Non-pigmented ciliary epithelial cell (primary cell): ENCODE results near the gene PPP1R13B.
"Not testable (repeated sequence)": the region's sequence is repeated elsewhere in the genome, so short reads cannot be mapped to it uniquely, and the experiment has no call there.

Experiments used
- DNase-seq: peaks from one replicate; pipeline ENCODE4 v3.0.0-alpha.2; 2010; ENCODE audit warnings: low read depth

PPP1R13B gene

DNA sequence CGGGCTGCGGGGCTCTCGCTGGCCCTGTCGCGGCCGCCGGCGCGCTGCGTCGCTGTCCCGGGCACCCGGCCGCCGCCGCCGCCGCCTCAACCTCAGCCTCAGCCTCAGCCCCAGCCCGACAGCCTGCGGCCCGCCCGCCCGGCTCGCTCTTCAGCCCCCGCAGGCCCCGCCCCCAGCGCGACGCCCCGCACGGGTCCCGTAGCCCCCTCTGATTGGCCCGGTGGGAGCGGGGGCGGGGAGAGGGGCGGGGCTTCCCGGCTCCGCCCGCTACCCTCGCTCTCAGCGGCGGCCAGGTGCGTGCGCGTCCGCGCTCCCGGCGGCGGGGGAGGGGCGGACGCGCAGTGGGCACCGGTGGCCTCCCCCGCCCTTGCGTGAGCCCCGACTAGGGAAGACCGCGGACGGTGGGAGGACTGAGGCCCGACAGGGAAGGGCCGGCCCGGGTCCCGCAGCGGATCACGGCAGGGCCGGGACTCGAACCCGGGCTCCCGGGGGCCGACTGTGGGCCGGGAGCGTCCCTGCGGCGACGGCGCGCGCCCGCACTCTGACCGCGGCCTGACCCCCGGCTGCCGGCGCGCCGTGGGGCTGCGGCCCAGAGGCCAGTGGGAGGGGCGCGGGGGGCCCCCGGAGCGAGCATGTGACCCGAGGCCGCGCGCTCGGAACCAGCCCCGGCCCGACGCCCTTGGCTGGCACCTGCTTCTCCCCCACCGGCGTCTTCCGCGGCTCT lies at the start of gene PPP1R13B:
PPP1R13B (minus strand) TSS at position 125 of the 724 bp plus-strand sequence. CDS start 268 bp downstream, outside the sequence.
- DNase-seq, result peak; percentile 15

DNA sequence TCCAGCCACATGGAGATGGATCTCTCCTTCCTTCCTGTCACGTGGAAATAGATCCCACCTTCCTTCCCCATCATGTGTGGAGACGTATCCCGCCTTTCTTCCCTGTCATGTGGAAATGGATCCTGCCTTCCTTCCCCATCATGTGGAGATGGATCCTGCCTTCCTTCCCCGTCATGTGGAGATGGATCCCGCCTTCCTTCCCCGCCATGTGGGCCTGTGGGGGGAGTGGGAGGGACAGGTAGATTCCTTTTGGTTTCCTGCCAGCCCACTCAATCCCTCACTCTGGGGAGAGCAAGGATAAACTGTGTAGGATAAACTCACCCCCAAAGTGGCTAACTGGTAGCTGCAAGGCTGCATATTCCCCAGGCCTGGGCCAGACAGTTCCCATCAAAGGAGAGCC lies 49.2 kb upstream of the PPP1R13B start:
- DNase-seq, result no peak

DNA sequence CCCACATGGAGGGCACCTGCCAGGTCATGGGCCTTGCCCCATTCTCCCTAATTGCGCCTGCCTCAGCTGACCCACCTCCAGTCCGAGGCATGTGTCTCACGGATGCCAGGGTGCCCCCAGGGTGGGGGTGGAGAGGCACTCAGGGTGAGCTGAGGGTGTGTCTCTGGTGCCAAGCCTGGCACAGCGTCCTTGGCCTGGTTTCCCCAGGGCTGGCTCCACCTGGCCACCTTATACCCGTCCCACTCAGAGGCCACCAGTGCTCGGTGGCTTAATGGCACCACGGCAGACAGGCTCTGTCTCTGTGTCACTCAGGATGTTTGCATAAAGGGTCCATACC lies 47.3 kb upstream of the PPP1R13B start:
- no peak for DNase-seq

- no peak for DNase-seq
These were observed 46.8 kb upstream of the PPP1R13B start for GRCh38 chr14:103894034-103894722.

DNA sequence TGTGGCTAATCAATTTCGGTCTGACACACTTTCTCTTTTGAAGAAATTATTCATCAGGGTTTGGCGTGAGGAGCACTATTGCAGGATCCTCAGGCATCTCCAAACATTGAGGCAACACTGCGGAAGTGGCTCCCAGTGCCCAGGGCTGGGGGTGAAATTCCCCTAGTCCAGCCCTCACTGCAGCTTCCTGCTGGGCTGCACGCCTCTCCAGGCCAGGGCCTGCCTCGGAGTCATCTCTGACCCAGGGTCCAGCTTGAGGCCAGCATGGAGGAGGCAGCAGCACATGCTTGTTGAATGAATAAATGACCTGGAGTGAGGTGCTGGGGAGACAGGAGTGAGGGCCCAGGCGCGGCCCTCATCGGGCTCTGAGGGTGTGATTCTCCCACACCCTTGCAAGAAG lies 44.9 kb upstream of the PPP1R13B start:
- DNase-seq, result no peak

- no peak for DNase-seq
These were observed 44.4 kb upstream of the PPP1R13B start for GRCh38 chr14:103891667-103892215.

DNA sequence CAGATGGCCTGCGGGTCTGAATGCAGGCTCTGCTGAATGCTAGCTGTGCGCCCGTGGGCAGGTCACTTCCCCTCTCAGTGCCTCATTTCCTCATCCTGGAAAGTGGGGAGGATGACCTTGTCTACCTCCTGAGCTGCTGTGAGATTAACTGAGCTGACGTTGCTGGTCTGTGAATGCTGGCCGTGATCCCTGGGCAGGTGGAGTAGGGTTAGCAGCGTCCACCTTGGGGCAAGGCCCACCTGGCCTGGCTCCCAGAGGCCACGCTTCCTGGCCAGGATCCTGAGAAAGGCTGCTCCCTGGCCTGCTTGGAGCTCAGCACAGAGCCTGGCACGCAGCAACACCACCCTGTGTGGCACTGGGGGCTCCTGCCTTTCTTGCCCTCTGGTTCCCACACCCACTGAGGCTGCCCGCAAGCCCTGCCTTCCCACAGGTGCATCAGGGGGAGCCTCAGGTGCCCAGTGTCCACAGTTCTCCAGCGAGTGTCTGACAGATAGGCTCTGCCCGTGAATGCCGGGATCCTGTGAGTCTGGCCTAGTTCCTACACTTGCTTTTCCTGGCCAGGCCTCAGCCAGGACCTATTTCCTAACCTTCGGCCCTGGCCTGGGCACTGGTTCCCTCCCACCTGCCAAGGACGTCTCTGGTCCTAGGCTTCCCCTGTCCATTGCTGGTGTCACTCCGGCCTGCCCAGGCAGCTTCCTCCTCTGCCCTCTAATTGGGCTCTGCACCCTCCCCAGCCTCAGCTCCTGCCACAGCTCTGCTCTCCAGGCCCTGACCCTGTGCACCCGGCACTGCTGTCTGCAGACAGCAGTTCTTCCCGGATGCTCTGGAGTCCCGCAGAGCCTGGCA lies 43.7 kb upstream of the PPP1R13B start:
- DNase-seq, result no peak

DNA sequence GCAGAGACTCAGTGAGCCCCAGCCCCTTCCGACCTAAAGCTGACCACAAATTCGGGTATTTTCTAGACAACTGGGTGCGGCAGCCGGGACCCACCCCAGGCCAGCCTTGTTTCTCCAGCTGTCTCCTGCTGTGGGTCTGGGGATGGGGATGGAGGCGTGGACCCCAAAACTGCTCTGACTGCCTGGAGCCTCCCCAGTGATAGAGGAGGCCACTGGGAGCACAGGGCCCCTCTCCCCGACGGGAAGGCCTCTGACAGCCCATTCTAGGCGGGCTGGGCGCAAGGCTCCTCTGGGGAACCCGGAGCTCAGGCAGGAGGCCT lies 42.6 kb upstream of the PPP1R13B start:
- no peak for DNase-seq

GRCh38 chr14:103889313-103890051 lies 42.1 kb upstream of the PPP1R13B start:
- DNase-seq, result no peak

- DNase-seq, result not testable (repeated sequence)
These were observed 41.6 kb upstream of the PPP1R13B start for GRCh38 chr14:103889002-103889312.

DNA sequence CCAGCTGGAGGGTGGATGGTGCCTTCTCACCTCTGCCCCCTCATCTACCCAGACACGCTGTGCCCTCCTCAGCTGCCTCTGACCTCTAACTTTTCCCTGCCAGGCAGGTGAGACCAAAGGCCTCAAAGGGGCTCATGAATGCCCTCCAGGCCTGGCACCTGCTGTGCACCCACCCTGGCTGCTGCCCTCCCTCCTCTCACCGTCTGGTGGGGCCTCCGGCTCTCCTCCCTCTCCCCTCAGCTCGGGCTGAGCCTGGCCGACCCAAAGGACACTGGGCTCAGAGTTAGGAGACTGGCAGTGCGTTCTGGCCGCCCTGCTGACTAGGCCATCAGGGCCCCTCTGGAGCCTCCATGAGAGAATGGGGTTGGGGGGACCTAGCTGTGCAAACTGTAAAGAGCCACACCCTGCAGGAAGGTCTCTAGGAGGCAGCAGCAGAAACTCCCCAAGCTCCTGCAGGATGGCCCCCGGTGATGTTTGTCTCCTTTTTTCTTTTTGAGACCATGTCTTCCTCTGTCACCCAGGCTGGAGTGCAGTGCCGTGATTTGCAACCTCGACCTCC lies 40.3 kb upstream of the PPP1R13B start:
- DNase-seq, result no peak

GRCh38 chr14:103887170-103887501 lies 39.8 kb upstream of the PPP1R13B start:
- no peak for DNase-seq

DNA sequence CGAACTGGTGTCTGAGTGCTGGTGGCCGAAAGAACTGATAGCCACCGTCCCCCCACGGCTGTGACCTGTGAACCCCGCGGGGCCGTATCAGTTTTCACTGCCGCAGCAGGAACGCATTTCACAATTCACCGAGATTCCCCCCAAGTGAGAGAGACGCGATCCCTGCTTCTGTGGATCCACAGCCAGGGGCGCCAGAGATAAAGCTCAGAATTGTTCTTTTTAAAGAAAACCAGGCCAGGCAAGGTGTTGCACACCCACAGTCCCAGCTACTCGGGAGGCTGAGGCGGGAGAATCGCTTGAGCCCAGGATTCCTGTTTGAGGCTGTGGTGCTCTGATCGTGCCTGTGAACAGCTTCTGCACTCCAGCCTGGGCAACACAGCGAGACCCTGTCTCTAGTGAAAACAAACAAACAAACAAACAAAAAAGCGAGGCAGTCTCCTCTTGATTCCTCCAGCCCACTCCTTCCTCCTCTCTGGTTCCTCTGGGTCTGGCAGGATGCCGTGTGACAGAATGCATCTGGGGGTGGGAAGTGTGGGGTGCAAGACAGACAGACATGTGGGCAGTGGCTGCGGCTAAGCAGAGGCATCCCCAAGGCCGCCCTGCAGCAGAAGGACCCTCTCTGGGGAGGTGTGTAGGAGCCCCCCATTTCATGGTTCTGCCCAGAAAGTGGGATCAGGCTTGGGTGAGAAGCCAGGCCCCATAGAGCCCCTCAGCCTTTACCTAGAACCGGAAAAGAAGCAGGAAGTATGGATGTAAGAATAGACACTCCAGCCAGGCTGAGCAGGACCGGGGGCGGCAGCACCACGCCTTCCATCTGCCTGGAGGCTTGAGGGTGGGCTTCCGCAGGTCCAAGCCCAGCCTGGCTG lies 39.2 kb upstream of the PPP1R13B start:
- no peak for DNase-seq

- no peak for DNase-seq
These were observed 38.1 kb upstream of the PPP1R13B start for GRCh38 chr14:103885509-103885932.

DNA sequence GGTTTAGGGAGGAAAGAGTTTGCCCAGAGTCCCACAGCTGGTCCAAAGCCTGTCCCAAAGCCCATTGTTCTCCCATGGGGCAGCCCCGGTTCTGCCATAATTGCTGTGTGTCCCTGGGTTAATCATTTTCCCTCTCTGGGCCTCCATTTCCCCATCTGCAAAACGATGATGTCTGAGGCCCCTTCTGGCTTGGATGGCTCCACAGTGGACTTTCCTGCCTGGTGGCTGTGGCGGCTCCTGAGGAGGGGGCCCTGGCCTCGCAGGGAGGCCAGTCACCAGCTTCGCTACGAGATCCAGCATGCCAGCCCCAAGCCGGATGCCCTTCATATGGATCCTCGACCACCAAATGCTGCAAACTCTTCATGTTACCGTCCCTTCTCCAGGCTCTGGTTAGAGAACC lies 37.5 kb upstream of the PPP1R13B start:
- DNase-seq, result no peak

GRCh38 chr14:103883263-103883523 lies 35.8 kb upstream of the PPP1R13B start:
- DNase-seq, result no peak

DNA sequence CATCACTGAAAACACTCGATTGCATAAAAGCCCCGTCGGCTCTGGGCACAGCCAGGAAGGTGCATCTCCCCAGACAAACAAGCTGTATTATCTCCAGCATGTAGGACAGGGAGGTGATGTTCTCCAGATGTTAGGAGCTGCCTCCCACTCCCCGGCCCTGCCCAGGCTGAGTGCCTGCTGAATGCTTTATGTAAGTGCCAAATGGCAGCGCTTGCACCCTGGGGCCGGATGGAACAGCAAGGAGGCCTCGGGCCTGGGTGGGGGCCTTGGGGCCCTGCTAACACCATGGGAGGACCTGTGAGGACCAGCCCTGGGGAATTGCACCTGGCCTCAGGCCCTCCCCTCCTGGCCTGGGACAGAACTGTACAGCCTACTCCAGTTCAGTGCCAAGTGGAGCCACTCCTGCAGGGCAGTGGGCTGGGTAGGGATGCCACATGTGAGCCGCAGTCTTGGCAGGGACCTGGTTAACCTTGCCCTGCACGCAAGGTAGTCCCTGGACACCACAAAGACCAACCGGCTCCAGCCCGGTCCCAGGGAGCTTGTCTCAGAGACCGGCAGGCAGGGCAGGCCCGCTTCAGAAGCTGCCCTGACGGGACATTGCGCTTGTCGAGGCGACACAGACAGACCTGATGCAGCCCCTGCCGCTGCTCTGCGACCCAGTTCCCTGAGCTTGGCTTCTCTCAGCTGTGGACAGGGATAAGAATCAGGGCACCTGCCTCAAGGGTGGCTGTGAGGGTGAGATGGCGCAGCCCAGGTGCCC lies 35.3 kb upstream of the PPP1R13B start:
- DNase-seq, result no peak

GRCh38 chr14:103881268-103882201 lies 34.2 kb upstream of the PPP1R13B start:
- DNase-seq, result no peak
